ENCODE measurements around the gene SNX1.
"Not testable (repeated sequence)": the region's sequence is repeated elsewhere in the genome, so short reads cannot be mapped to it uniquely, and the experiment has no call there.

The SNX1 gene

GRCh38 chr15:64112904-64113303 is 17.1 kb downstream of the SNX1 start:
- DNase-seq (ENCODE audit: low read depth): peak; percentile 80

GRCh38 chr15:64117759-64118487 is 22.1 kb downstream of the SNX1 start:
- DNase-seq (ENCODE audit: low read depth): no peak

- DNase-seq (ENCODE audit: low read depth): not testable (repeated sequence)
Measured at GRCh38 chr15:64120322-64120721, 24.5 kb downstream of the SNX1 start.

GRCh38 chr15:64121614-64122013 is 25.8 kb downstream of the SNX1 start:
- no peak for DNase-seq (ENCODE audit: low read depth)

GRCh38 chr15:64122444-64122843 is 26.7 kb downstream of the SNX1 start:
- no peak for DNase-seq (ENCODE audit: low read depth)

GRCh38 chr15:64122936-64123351 is 27.2 kb downstream of the SNX1 start:
- DNase-seq (ENCODE audit: low read depth): peak; percentile 64

GRCh38 chr15:64125978-64126377 is 30.2 kb downstream of the SNX1 start:
- no peak for DNase-seq (ENCODE audit: low read depth)

GRCh38 chr15:64127521-64128270 is 31.9 kb downstream of the SNX1 start:
- no peak for DNase-seq (ENCODE audit: low read depth)

GRCh38 chr15:64130159-64130558 is 34.4 kb downstream of the SNX1 start:
- no peak for DNase-seq (ENCODE audit: low read depth)

GRCh38 chr15:64131547-64131946 is 35.8 kb downstream of the SNX1 start:
- DNase-seq (ENCODE audit: low read depth): no peak

GRCh38 chr15:64132217-64132616 is 36.4 kb downstream of the SNX1 start:
- no peak for DNase-seq (ENCODE audit: low read depth)

GRCh38 chr15:64133623-64134344 is 38.0 kb downstream of the SNX1 start:
- DNase-seq (ENCODE audit: low read depth): no peak

- peak; percentile 61 for DNase-seq (ENCODE audit: low read depth)
Measured at GRCh38 chr15:64134345-64134829, 38.6 kb downstream of the SNX1 start.

GRCh38 chr15:64136347-64136746 is 40.6 kb downstream of the SNX1 start:
- no peak for DNase-seq (ENCODE audit: low read depth)

GRCh38 chr15:64137226-64137833 is 41.5 kb downstream of the SNX1 start:
- DNase-seq (ENCODE audit: low read depth): no peak

GRCh38 chr15:64138331-64138941 is 42.7 kb downstream of the SNX1 start:
- no peak for DNase-seq (ENCODE audit: low read depth)

GRCh38 chr15:64141798-64142512 is 46.2 kb downstream of the SNX1 start:
- no peak for DNase-seq (ENCODE audit: low read depth)

GRCh38 chr15:64143276-64143675 is 47.5 kb downstream of the SNX1 start:
- no peak for DNase-seq (ENCODE audit: low read depth)

GRCh38 chr15:64144192-64144564 is 48.4 kb downstream of the SNX1 start:
- no peak for DNase-seq (ENCODE audit: low read depth)

- DNase-seq (ENCODE audit: low read depth): no peak
Measured at GRCh38 chr15:64144565-64145281, 48.9 kb downstream of the SNX1 start.

- no peak for DNase-seq (ENCODE audit: low read depth)
Measured at GRCh38 chr15:64146041-64146440, 50.3 kb downstream of the SNX1 start.

Measured in fibroblast of gingiva (primary cell).